GM21515 (cell line): ENCODE measurements around the gene LMX1A.

Experiments
- ATAC-seq: cut with Tn5 transposase; IDR thresholded peaks from one replicate; pipeline ENCODE4 v1.9.1; 2021; ENCODE audit not compliant: unreplicated experiment

The LMX1A gene

DNA sequence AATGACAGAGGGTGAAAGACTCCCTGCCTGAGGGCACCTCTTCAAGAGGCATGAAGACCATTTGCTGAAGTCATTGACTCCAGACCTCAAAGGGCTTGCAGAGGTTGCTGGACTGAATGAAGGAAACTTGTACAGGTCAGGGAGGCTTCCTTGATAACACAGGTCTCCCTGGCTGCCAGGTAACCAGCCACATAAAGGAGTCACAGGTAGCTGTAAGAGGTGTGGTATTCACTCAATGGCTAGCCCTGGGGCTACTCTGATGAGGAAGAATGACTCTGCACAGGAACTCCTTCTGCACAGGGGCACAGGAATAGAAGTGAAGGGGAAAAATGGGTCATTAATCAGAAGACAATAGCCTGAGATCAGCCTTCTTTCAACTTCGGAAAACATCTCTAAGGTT lies 187.5 kb downstream of the LMX1A start:
- ATAC-seq = no peak

DNA sequence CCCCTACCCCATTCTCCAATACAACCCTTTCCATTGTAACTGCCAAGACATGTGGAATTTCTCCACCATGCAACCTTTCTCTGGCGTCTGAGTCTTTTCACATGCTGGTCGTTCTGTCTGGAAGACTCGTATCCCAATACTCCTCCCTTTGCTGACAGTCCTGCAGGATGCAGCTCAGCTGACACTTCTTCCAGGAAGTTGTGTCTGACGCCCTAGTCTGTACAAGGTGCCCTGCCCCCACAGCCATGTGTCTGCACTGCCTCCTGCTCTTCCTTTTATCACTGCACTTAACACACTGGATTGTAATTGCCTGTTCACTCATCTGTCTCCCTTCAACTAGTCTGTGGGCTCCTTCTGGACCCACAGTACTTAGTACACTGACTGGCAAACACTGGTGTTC lies 188.0 kb downstream of the LMX1A start:
- ATAC-seq = no peak

DNA sequence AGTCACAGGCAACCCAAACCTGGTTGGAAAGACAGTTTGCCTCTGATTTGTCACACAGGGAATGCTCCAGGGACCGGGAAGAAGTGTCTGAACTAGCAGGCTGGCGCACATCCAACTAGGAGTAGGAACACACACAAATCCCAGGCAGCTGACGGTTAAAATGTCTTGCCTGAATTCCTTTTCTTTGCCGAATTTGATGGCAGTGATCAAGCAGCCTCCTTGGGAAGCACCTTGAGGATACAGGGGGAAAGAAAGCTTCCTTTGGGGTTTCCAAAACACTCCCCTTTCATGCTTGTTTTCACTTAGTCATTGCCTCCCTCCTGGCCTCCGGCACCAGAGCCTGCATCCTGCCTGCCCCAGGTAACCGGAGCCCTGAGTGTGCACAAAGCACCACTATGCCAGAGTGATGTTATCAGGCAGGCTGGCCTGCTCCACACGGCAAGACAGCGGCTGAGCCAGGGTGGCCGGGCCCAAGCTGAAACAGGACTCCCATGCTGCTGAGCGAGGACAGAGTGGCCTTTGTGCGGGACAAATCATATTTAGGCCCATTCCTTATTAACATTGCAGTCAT lies 193.8 kb downstream of the LMX1A start:
- no peak for ATAC-seq

DNA sequence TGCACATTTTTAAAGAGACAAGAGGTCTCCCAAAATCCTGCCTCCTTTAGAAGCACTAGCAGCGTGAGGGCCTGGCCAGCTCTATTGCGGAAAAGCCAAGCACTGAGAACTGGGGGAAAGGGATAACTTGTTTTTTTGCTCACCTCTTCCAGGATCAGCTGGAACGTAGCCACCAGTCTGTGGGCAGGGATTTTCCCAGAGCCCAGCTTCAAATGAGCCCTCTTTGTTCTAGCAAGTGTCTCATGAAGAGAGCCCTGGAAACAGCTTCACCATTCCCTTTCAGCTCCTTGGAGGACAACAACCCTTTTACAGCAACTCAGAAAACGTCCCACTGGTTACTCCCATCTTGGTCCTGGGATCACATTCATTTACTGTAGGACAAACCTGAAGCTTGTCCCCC lies 195.4 kb downstream of the LMX1A start:
- no peak for ATAC-seq

DNA sequence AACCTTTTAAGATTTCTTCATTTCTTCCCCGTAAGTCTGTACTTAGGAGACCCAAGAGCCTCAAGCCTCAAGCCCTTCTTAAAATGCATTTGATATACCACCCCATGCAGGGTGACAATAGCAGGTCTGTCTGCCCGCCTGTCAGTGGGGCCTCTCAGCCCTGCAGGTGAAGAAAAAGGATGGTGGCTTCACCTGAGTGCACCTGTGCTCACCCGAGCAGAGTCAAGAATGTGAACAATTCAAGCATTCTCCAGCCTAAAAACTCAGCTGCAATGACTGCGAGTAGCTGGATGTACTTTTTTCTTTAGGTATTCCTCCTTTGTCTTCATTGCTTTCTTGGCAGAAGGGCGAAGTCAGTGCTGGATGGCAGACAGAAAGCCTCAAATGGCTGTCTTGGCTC lies 203.3 kb downstream of the LMX1A start:
- no peak for ATAC-seq

DNA sequence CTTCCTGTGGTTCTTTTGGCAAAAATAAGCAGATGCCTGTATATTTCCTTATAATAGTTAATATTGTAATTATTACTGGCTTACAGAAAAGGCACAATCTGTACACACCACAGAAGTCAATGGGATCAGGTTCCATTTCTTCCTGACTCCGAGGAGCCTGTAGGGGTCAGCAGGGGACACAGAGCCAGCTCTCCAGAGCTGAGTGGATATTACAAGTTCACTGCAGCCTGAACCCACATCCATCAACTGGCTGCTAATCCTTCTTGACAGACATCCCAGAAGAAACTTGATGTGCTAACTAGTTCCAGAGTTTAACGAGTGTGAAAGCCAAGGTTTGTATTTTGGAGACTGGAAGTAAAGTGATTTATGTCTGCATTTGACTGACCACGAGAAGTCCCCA lies 203.8 kb downstream of the LMX1A start:
- ATAC-seq = no peak

DNA sequence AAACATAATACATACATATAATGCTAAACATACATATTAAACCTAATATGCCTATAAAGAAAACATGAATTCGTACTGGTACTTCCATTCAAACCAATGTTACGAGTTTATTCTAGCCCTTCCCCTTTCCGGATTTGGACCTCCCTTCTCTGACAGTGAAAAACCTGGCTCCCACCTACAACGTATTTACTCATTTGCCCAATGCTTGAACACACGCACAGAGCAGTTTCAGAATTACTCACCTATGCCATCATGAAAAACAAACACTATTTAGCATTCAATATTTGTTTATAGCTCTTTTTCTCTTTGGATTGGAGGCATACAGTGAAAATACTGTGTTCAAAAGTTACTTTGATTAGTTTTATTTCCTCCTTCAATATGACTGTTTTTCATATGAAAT lies 204.4 kb downstream of the LMX1A start:
- no peak for ATAC-seq
